ENCODE results near the gene IZUMO1R. TPM values are rescaled to one million over a fixed set of nuclear protein-coding genes. Genes with fewer than 3 reads are reported as not detected.

IZUMO1R gene
- total and polyA plus RNA-seq, 2 experiments from 2014 or later: not detected

GRCh38 chr11:94302776-94303175 lies 1.6 kb upstream of the IZUMO1R start:
- no peaks in the 10 kb centered on the region for H3K9me3 ChIP-seq (ENCODE audit: low read depth)
- H3K36me3 ChIP-seq: no peaks in the 10 kb centered on the region
- no peak overlapping the region for H3K4me3 ChIP-seq
- no peak for DNase-seq (ENCODE audit: low read depth in 1 of 2, low spot score in 1 of 2)
- H3K4me1 ChIP-seq (ENCODE audit: low read depth): no peaks in the 10 kb centered on the region
- no peak for TF ChIP-seq CTCF (IDR thresholded peaks at IDR 0.05; ENCODE audit: low read depth, low read length)
- H3K27ac ChIP-seq: no peak overlapping the region
- H3K27me3 ChIP-seq: no peaks in the 10 kb centered on the region

GRCh38 chr11:94305146-94305545 lies 766 bp downstream of the IZUMO1R start:
- no peak for TF ChIP-seq CTCF (IDR thresholded peaks at IDR 0.05; ENCODE audit: low read depth, low read length)
- Histone ChIP-seq H3K27me3 (no peaks in the 10 kb centered on the region), H3K36me3 (no peaks in the 10 kb centered on the region), H3K4me3 (no peak overlapping the region), H3K9me3 (ENCODE audit: low read depth) (no peaks in the 10 kb centered on the region), H3K4me1 (ENCODE audit: low read depth) (no peaks in the 10 kb centered on the region), H3K27ac (no peak overlapping the region)
- peak in 1 of 2 donors; percentile 29 for DNase-seq (ENCODE audit: low read depth in 1 of 2, low spot score in 1 of 2)

GRCh38 chr11:94307101-94307791 lies 2.9 kb downstream of the IZUMO1R start:
- no peak for DNase-seq (ENCODE audit: low read depth in 1 of 2, low spot score in 1 of 2)
- Histone ChIP-seq H3K27me3 (no peaks in the 10 kb centered on the region), H3K36me3 (no peaks in the 10 kb centered on the region), H3K27ac (no peak overlapping the region), H3K4me1 (ENCODE audit: low read depth) (no peaks in the 10 kb centered on the region), H3K4me3 (no peak overlapping the region), H3K9me3 (ENCODE audit: low read depth) (no peaks in the 10 kb centered on the region)
- TF ChIP-seq CTCF (IDR thresholded peaks at IDR 0.05; ENCODE audit: low read depth, low read length): no peak

- TF ChIP-seq CTCF (IDR thresholded peaks at IDR 0.05; ENCODE audit: low read depth, low read length): no peak
- Histone ChIP-seq H3K27me3 (no peaks in the 10 kb centered on the region), H3K27ac (no peak overlapping the region), H3K4me3 (no peak overlapping the region), H3K36me3 (no peaks in the 10 kb centered on the region), H3K4me1 (ENCODE audit: low read depth) (no peaks in the 10 kb centered on the region), H3K9me3 (ENCODE audit: low read depth) (no peaks in the 10 kb centered on the region)
- DNase-seq (ENCODE audit: low read depth in 1 of 2, low spot score in 1 of 2): no peak
Observed at GRCh38 chr11:94308024-94308423, 3.6 kb downstream of the IZUMO1R start.

GRCh38 chr11:94309757-94310156 lies 5.4 kb downstream of the IZUMO1R start:
- TF ChIP-seq CTCF (IDR thresholded peaks at IDR 0.05; ENCODE audit: low read depth, low read length): no peak
- DNase-seq (ENCODE audit: low read depth in 1 of 2, low spot score in 1 of 2): no peak
- Histone ChIP-seq H3K4me1 (ENCODE audit: low read depth) (no peaks in the 10 kb centered on the region), H3K27ac (no peak overlapping the region), H3K36me3 (no peaks in the 10 kb centered on the region), H3K27me3 (no peaks in the 10 kb centered on the region), H3K4me3 (no peak overlapping the region), H3K9me3 (ENCODE audit: low read depth) (no peaks in the 10 kb centered on the region)
